GM23248 (cell line): Measurements from ENCODE around the gene COL6A5. TPM values are rescaled to one million over a fixed set of nuclear protein-coding genes. Genes with fewer than 3 reads are reported as not detected.

Source experiments
- DNase-seq: peaks from one replicate; pipeline ENCODE4 v3.0.0-alpha.2; 2015
- H2AFZ ChIP-seq: fragments of 200-600 bp; sonication (generic); 2 replicates; pipeline ENCODE4 v1.6.1; 2016; ENCODE audit warnings: antibody characterized with exemption
- H3F3A ChIP-seq: fragments of 200-600 bp; sonication (generic); 2 replicates; pipeline ENCODE4 v1.6.1; 2016; ENCODE audit warnings: mild to moderate bottlenecking, antibody characterized with exemption, mixed run types; ENCODE audit not compliant: insufficient read depth
- H3K27ac ChIP-seq: fragments of 200-600 bp; sonication (generic); 2 replicates; pipeline ENCODE4 v1.5.1; 2016; ENCODE audit warnings: mild to moderate bottlenecking
- H3K27me3 ChIP-seq: fragments of 200-600 bp; sonication (generic); replicated peaks from 2 replicates; pipeline ENCODE4 v1.6.1; 2016; ENCODE audit warnings: mild to moderate bottlenecking; ENCODE audit not compliant: insufficient read depth
- H3K36me3 ChIP-seq: fragments of 200-600 bp; sonication (generic); 2 replicates; pipeline ENCODE4 v1.6.1; 2016; ENCODE audit warnings: low read depth, mild to moderate bottlenecking
- H3K4me1 ChIP-seq: fragments of 200-600 bp; sonication (generic); 2 replicates; pipeline ENCODE4 v1.6.1; 2016; ENCODE audit warnings: mild to moderate bottlenecking; ENCODE audit not compliant: insufficient read depth
- H3K4me2 ChIP-seq: fragments of 200-600 bp; sonication (generic); one replicate; pipeline ENCODE4 v1.6.1; 2016; ENCODE audit warnings: mild to moderate bottlenecking; ENCODE audit not compliant: unreplicated experiment
- H3K4me3 ChIP-seq: fragments of 200-600 bp; sonication (generic); 2 replicates; pipeline ENCODE4 v1.5.1; 2016; ENCODE audit warnings: mild to moderate bottlenecking
- H3K79me2 ChIP-seq: fragments of 200-600 bp; sonication (generic); 2 replicates; pipeline ENCODE4 v1.6.1; 2016; ENCODE audit warnings: mild to moderate bottlenecking; ENCODE audit not compliant: insufficient read depth
- H3K9ac ChIP-seq: fragments of 200-600 bp; sonication (generic); 2 replicates; pipeline ENCODE4 v1.6.1; 2016; ENCODE audit warnings: mild to moderate bottlenecking
- H3K9me2 ChIP-seq: fragments of 200-600 bp; sonication (generic); 2 replicates; pipeline ENCODE4 v1.6.1; 2016; ENCODE audit warnings: mixed run types, mild to moderate bottlenecking, moderate library complexity; ENCODE audit not compliant: insufficient read depth
- H3K9me3 ChIP-seq: fragments of 200-600 bp; sonication (generic); one replicate; pipeline ENCODE4 v1.6.1; 2017; ENCODE audit warnings: low read depth
- H4K20me1 ChIP-seq: fragments of 200-600 bp; sonication (generic); 2 replicates; pipeline ENCODE4 v1.6.0; 2016; ENCODE audit not compliant: insufficient read depth
- EZH2 ChIP-seq: fragments of 200-600 bp; sonication (generic); IDR thresholded peaks from 2 replicates; pipeline ENCODE4 v1.6.1; 2018; ENCODE audit warnings: antibody characterized with exemption, mild to moderate bottlenecking; ENCODE audit not compliant: insufficient read depth, poor library complexity, severe bottlenecking
- EZH2phosphoT487 ChIP-seq: fragments of 200-600 bp; sonication (generic); IDR thresholded peaks from 2 replicates; pipeline ENCODE4 v1.6.1; 2018; ENCODE audit warnings: antibody characterized with exemption, moderate library complexity, mild to moderate bottlenecking, low read depth; ENCODE audit not compliant: insufficient read depth
- WGBS, 2 experiments: methylation state at CpG; one replicate each; pipeline ENCODE4 v1.1.6; 2015 to 2017; ENCODE audit warnings: low lambda C conversion rate in 2 of 2, low coverage in 1 of 2; ENCODE audit errors: missing lambda C conversion rate in 2 of 2; 5-methylcytosine and 5-hydroxymethylcytosine counted together
- in situ Hi-C: fragments of 300-500 bp; cut with MboI; formaldehyde crosslinking; loops from 2 replicates; pipeline ENCODE4 v1.15.0; 2020
- polyA plus RNA-seq: library from polyadenylated mRNA; unstranded; fragments of >200 nt; fragmentation: Nextera tagmentation; extraction: Ambion mirVana; gene quantifications from 2 replicates; pipeline ENCODE4 v1.2.1, GENCODE V29; 2016
- total RNA-seq: library from RNA; depleted of rRNA; stranded (reverse); fragments of >200 nt; shearing (Covaris generic); gene quantifications from 2 replicates; pipeline ENCODE4 v1.2.3, GENCODE V29; 2014

Gene COL6A5
- total and polyA plus RNA-seq, 2 experiments from 2014 or later: not detected

GRCh38 chr3:130488288-130488687 is 142.8 kb downstream of the COL6A5 start:
- Histone ChIP-seq H3F3A (no peaks in the 10 kb centered on the region), H3K27ac (no peak overlapping the region), H3K4me3 (no peak overlapping the region), H3K4me1 (peaks cover 21% of the 10 kb centered on the region; the same call in 1 of the 2 replicates), H2AFZ (no peak overlapping the region), H3K79me2 (no peaks in the 10 kb centered on the region), H4K20me1 (no peaks in the 10 kb centered on the region), H3K27me3 (no peaks in the 10 kb centered on the region), H3K9ac (no peak overlapping the region), H3K9me2 (no peaks in the 10 kb centered on the region), H3K36me3 (no peaks in the 10 kb centered on the region), H3K9me3 (no peaks in the 10 kb centered on the region), H3K4me2 (no peak overlapping the region)
- peak; percentile 51 for DNase-seq
- 13 to 14% methylated on average over 1 of the region's 1 CpG for WGBS, 2 experiments
- no peak for TF ChIP-seq EZH2phosphoT487
- TF ChIP-seq EZH2: no peak
- in situ Hi-C loops: no loop called here

GRCh38 chr3:130488769-130489450 is 143.4 kb downstream of the COL6A5 start:
- Histone ChIP-seq H3K4me3 (no peak overlapping the region), H3K9ac (no peak overlapping the region), H3F3A (no peaks in the 10 kb centered on the region), H3K9me3 (no peaks in the 10 kb centered on the region), H3K9me2 (no peaks in the 10 kb centered on the region), H3K36me3 (no peaks in the 10 kb centered on the region), H3K27ac (no peak overlapping the region), H4K20me1 (no peaks in the 10 kb centered on the region), H3K79me2 (no peaks in the 10 kb centered on the region), H3K4me1 (peaks cover 21% of the 10 kb centered on the region; the same call in 1 of the 2 replicates), H2AFZ (no peak overlapping the region), H3K27me3 (no peaks in the 10 kb centered on the region), H3K4me2 (no peak overlapping the region)
- peak; percentile 11 for DNase-seq
- in situ Hi-C loops: no loop called here
- TF ChIP-seq EZH2 (no peak), EZH2phosphoT487 (no peak)
- 45 to 48% methylated on average over 2 of the region's 2 CpGs for WGBS, 2 experiments

GRCh38 chr3:130490241-130490640 is 144.8 kb downstream of the COL6A5 start:
- 0 to 5% methylated on average over 1 of the region's 1 CpG for WGBS, 2 experiments
- Histone ChIP-seq H3K9ac (no peak overlapping the region), H3K36me3 (no peaks in the 10 kb centered on the region), H3K4me3 (no peak overlapping the region), H3K9me2 (no peaks in the 10 kb centered on the region), H3K9me3 (no peaks in the 10 kb centered on the region), H3K4me1 (peaks cover 21% of the 10 kb centered on the region; the same call in 1 of the 2 replicates), H3K4me2 (no peak overlapping the region), H3K27me3 (no peaks in the 10 kb centered on the region), H4K20me1 (no peaks in the 10 kb centered on the region), H2AFZ (no peak overlapping the region), H3K27ac (no peak overlapping the region), H3F3A (no peaks in the 10 kb centered on the region), H3K79me2 (no peaks in the 10 kb centered on the region)
- DNase-seq: peak; percentile 67
- in situ Hi-C loops: no loop called here
- TF ChIP-seq EZH2phosphoT487 (no peak), EZH2 (no peak)

GRCh38 chr3:130491431-130491830 is 146.0 kb downstream of the COL6A5 start:
- Histone ChIP-seq H3K27ac (no peak overlapping the region), H3K9ac (no peak overlapping the region), H2AFZ (no peak overlapping the region), H3K4me3 (no peak overlapping the region), H3K9me2 (no peaks in the 10 kb centered on the region), H3K27me3 (no peaks in the 10 kb centered on the region), H3K4me1 (peaks cover 21% of the 10 kb centered on the region; the same call in 1 of the 2 replicates), H3K9me3 (no peaks in the 10 kb centered on the region), H3K4me2 (no peak overlapping the region), H4K20me1 (no peaks in the 10 kb centered on the region), H3F3A (no peaks in the 10 kb centered on the region), H3K36me3 (no peaks in the 10 kb centered on the region), H3K79me2 (no peaks in the 10 kb centered on the region)
- in situ Hi-C loops: no loop called here
- TF ChIP-seq EZH2phosphoT487: no peak
- TF ChIP-seq EZH2: no peak
- 74 to 85% methylated on average over 6 of the region's 6 CpGs for WGBS, 2 experiments
- no peak for DNase-seq
